Prostate gland (tissue), 2 donors: ENCODE results near the gene AKAP8L. TPM values are rescaled to one million over a fixed set of nuclear protein-coding genes. Genes with fewer than 3 reads are reported as not detected.
A peak's percentile ranks its signal among the peaks of the same experiment; 100 is the strongest.

Source experiments
- DNase-seq: peaks from one replicate; pipeline ENCODE4 v3.0.0-alpha.2; 2019; ENCODE audit warnings: low spot score
- H3K27ac ChIP-seq, 2 donors: fragments of 200-600 bp; sonication (generic); 2 replicates each; pipeline ENCODE4 v1.5.1; 2017 to 2019
- H3K27me3 ChIP-seq: fragments of 200-600 bp; sonication (generic); replicated peaks from 2 replicates; pipeline ENCODE4 v1.5.1; 2019; ENCODE audit not compliant: insufficient read depth
- H3K36me3 ChIP-seq, 2 donors: fragments of 200-600 bp; sonication (generic); 1 replicate in 1 of 2; 2 replicates in 1 of 2; pipeline versions ENCODE4 v1.5.1 to v1.8.1; 2017 to 2019
- H3K4me1 ChIP-seq: fragments of 200-600 bp; sonication (generic); replicated peaks from 2 replicates; pipeline ENCODE4 v1.5.1; 2019
- H3K4me3 ChIP-seq, 2 donors: fragments of 200-600 bp; sonication (generic); 2 replicates each; pipeline ENCODE4 v1.5.1; 2017 to 2019
- H3K9me3 ChIP-seq: fragments of 200-600 bp; sonication (generic); 2 replicates; pipeline ENCODE4 v1.5.1; 2017
- CTCF ChIP-seq, 4 experiments: fragments of 200-600 bp in 2 of 4; fragments of 450-650 bp in 2 of 4; sonication (generic) in 2 of 4; IDR thresholded peaks; 1 replicate in 3 of 4; 2 replicates in 1 of 4; pipeline ENCODE4 v1.5.1; 2016 to 2019; ENCODE audit warnings: antibody characterized with exemption in 4 of 4, mild to moderate bottlenecking in 2 of 4, moderate library complexity in 2 of 4
- POLR2A ChIP-seq: fragments of 450-650 bp; IDR thresholded peaks from one replicate; pipeline ENCODE4 v1.6.1; 2016; ENCODE audit warnings: antibody characterized with exemption, mild to moderate bottlenecking
- POLR2AphosphoS5 ChIP-seq: sonication (generic); formaldehyde crosslinking; IDR thresholded peaks from one replicate; pipeline ENCODE4 v1.6.1; 2017; ENCODE audit warnings: antibody characterized with exemption
- WGBS: methylation state at CpG from one replicate; pipeline ENCODE4 v1.1.5; 2018; 5-methylcytosine and 5-hydroxymethylcytosine counted together
- intact Hi-C: fragments of 100-400 bp; cut with DNase I; formaldehyde crosslinking; loops from one replicate; pipeline ENCODE4 v1.14.2; 2022
- total RNA-seq, 2 donors: library from RNA; depleted of rRNA; stranded (reverse); fragments of >200 nt; gene quantifications; one replicate each; pipeline ENCODE4 v1.1.0, GENCODE V29; 2016

Gene AKAP8L
- total RNA-seq, 2 donors from 2014 or later, result 107 to 269 TPM

GRCh38 chr19:15450528-15450890 is 31.7 kb upstream of the AKAP8L start:
- Histone ChIP-seq H3K4me1 (peaks cover 6% of the 10 kb centered on the region), H3K27ac (peak overlapping the region; percentile 62 to 73), H3K27me3 (no peaks in the 10 kb centered on the region), H3K4me3 (no peak overlapping the region), H3K36me3 (no peaks in the 10 kb centered on the region), H3K9me3 (no peaks in the 10 kb centered on the region)
- no peak for DNase-seq
- WGBS, result 84% methylated on average over 1 of the region's 1 CpG
- TF ChIP-seq POLR2A, result no peak
- intact Hi-C loops, result loop anchor here (5.0 to 10.0 kb wide), 2 partner anchors 104 to 183 kb away; no protein-coding TSS in a partner anchor

- H3K36me3 ChIP-seq, result no peaks in the 10 kb centered on the region
- no peaks in the 10 kb centered on the region for H3K9me3 ChIP-seq
- H3K27me3 ChIP-seq, result no peaks in the 10 kb centered on the region
- TF ChIP-seq POLR2AphosphoS5 (no peak), POLR2A (no peak), CTCF (IDR thresholded peaks at IDR 0.05) (no peak)
- DNase-seq, result peak; percentile 61
- intact Hi-C loops, result loop anchor here (5.0 to 10.0 kb wide), 2 partner anchors 105 to 183 kb away; no protein-coding TSS in a partner anchor
- peak within 1 kb of the TSS; percentile 59 to 65 for H3K4me3 ChIP-seq
- peak within 1 kb of the TSS; percentile 62 to 73 for H3K27ac ChIP-seq
- peaks cover 6% of the 10 kb centered on the region for H3K4me1 ChIP-seq
- 7% methylated on average over 13 of the region's 77 CpGs for WGBS
Observed at GRCh38 chr19:15449620-15450527, 31.1 kb upstream of the AKAP8L start, which contains the start of gene WIZ. Gene WIZ, minus strand, starts transcription at chr19:15449956. Its CDS starts 1,649 bp downstream, at chr19:15448307.

GRCh38 chr19:15448778-15449619 is 30.2 kb upstream of the AKAP8L start:
- Histone ChIP-seq H3K27ac (peak overlapping the region; percentile 62 to 73), H3K4me3 (peak overlapping the region; percentile 59 to 65), H3K4me1 (peaks cover 6% of the 10 kb centered on the region), H3K9me3 (no peaks in the 10 kb centered on the region), H3K36me3 (no peaks in the 10 kb centered on the region), H3K27me3 (no peaks in the 10 kb centered on the region)
- intact Hi-C loops, result no loop called here
- 3% methylated on average over 32 of the region's 43 CpGs for WGBS
- no peak for DNase-seq
- TF ChIP-seq CTCF (IDR thresholded peaks at IDR 0.05) (peak in 1 of 4 experiments; percentile 10), POLR2A (no peak), POLR2AphosphoS5 (no peak)

GRCh38 chr19:15448044-15448777 is 29.4 kb upstream of the AKAP8L start:
- intact Hi-C loops, result no loop called here
- no peak for TF ChIP-seq POLR2A
- no peak for TF ChIP-seq POLR2AphosphoS5
- TF ChIP-seq CTCF (IDR thresholded peaks at IDR 0.05), result no peak
- no peak for DNase-seq
- Histone ChIP-seq H3K27ac (no peak overlapping the region), H3K27me3 (no peaks in the 10 kb centered on the region), H3K4me1 (peaks cover 6% of the 10 kb centered on the region), H3K36me3 (no peaks in the 10 kb centered on the region), H3K9me3 (no peaks in the 10 kb centered on the region), H3K4me3 (no peak overlapping the region)
- WGBS, result 49% methylated on average over 17 of the region's 17 CpGs
